ENCODE data around the gene RTBDN.
A peak's percentile ranks its signal among the peaks of the same experiment; 100 is the strongest.
"Not testable (repeated sequence)": the region's sequence is repeated elsewhere in the genome, so short reads cannot be mapped to it uniquely, and the experiment has no call there.

Gene RTBDN

GRCh38 chr19:12821761-12822160, 12.6 kb downstream of the RTBDN start:
- ATAC-seq (replicated peaks) (no peak), DNase-seq (no peak)
- peaks cover 5 to 11% of the 10 kb centered on the region in 2 donors for H3K36me3 Mint-ChIP-seq
- peaks cover 0 to 4% of the 10 kb centered on the region in 2 donors for H3K9me3 Mint-ChIP-seq
- H3K27ac Mint-ChIP-seq, result no peak overlapping the region
- H3K4me3 Mint-ChIP-seq, result no peak overlapping the region
- H3K4me1 Mint-ChIP-seq, result peaks cover 8 to 19% of the 10 kb centered on the region in 2 donors
- peaks cover 21 to 22% of the 10 kb centered on the region in 2 donors for H3K27me3 Mint-ChIP-seq

- ATAC-seq (replicated peaks); H3K9me3 Mint-ChIP-seq; DNase-seq; H3K27me3 Mint-ChIP-seq; H3K4me3 Mint-ChIP-seq; H3K4me1 Mint-ChIP-seq; H3K27ac Mint-ChIP-seq: not testable (repeated sequence)
- peaks cover 14 to 28% of the 10 kb centered on the region in 2 donors for H3K36me3 Mint-ChIP-seq
These were observed 16.6 kb downstream of the RTBDN start for GRCh38 chr19:12817810-12818209.

- H3K9me3 Mint-ChIP-seq; H3K4me1 Mint-ChIP-seq; H3K4me3 Mint-ChIP-seq; H3K27me3 Mint-ChIP-seq; ATAC-seq (replicated peaks); DNase-seq; H3K27ac Mint-ChIP-seq: not testable (repeated sequence)
- peaks cover 18 to 32% of the 10 kb centered on the region in 2 donors for H3K36me3 Mint-ChIP-seq
These were observed 17.2 kb downstream of the RTBDN start for GRCh38 chr19:12817188-12817587.

- no peak overlapping the region for H3K4me3 Mint-ChIP-seq
- H3K27ac Mint-ChIP-seq, result no peak overlapping the region
- H3K4me1 Mint-ChIP-seq, result peaks cover 0 to 5% of the 10 kb centered on the region in 2 donors
- no peak for DNase-seq
- no peak for ATAC-seq (replicated peaks)
- H3K36me3 Mint-ChIP-seq, result peaks cover 16 to 28% of the 10 kb centered on the region in 2 donors
- H3K9me3 Mint-ChIP-seq, result no peaks in the 10 kb centered on the region
- no peaks in the 10 kb centered on the region for H3K27me3 Mint-ChIP-seq
These were observed 19.3 kb downstream of the RTBDN start for GRCh38 chr19:12815088-12815487.

GRCh38 chr19:12806242-12807081, 27.9 kb downstream of the RTBDN start, which contains the start of gene RNASEH2A:
RNASEH2A (plus strand) TSS chr19:12806584; CDS start chr19:12806674, 90 bp downstream.
- DNase-seq (peak; percentile 92), ATAC-seq (replicated peaks) (peak; percentile 92)
- Mint-ChIP-seq H3K9me3 (no peaks in the 10 kb centered on the region), H3K4me1 (peaks cover 24 to 26% of the 10 kb centered on the region in 2 donors), H3K4me3 (peak within 1 kb of the TSS; percentile 93 to 97), H3K36me3 (peaks cover 13 to 22% of the 10 kb centered on the region in 2 donors), H3K27ac (peak within 1 kb of the TSS; percentile 96), H3K27me3 (peaks cover 0 to 7% of the 10 kb centered on the region in 2 donors)

- peaks cover 33 to 34% of the 10 kb centered on the region in 2 donors for H3K4me1 Mint-ChIP-seq
- ATAC-seq (replicated peaks) (no peak), DNase-seq (no peak)
- no peaks in the 10 kb centered on the region for H3K9me3 Mint-ChIP-seq
- H3K4me3 Mint-ChIP-seq, result peak overlapping the region in 1 of 2 donors; percentile 22
- peaks cover 0 to 7% of the 10 kb centered on the region in 2 donors for H3K27me3 Mint-ChIP-seq
- H3K36me3 Mint-ChIP-seq, result peaks cover 6 to 14% of the 10 kb centered on the region in 2 donors
- peak overlapping the region; percentile 62 for H3K27ac Mint-ChIP-seq
These were observed 30.3 kb downstream of the RTBDN start for GRCh38 chr19:12804051-12804450.

GRCh38 chr19:12802267-12803106, 31.9 kb downstream of the RTBDN start:
- Mint-ChIP-seq H3K4me3 (peak overlapping the region; percentile 86 to 90), H3K36me3 (peaks cover 0 to 7% of the 10 kb centered on the region in 2 donors), H3K9me3 (no peaks in the 10 kb centered on the region), H3K4me1 (peaks cover 28 to 33% of the 10 kb centered on the region in 2 donors), H3K27ac (peak overlapping the region; percentile 43), H3K27me3 (peaks cover 0 to 7% of the 10 kb centered on the region in 2 donors)
- no peak for ATAC-seq (replicated peaks)
- DNase-seq, result no peak

- DNase-seq, result peak; percentile 60
- peaks cover 0 to 7% of the 10 kb centered on the region in 2 donors for H3K27me3 Mint-ChIP-seq
These were observed 32.7 kb downstream of the RTBDN start, which contains the start of the genes PRDX2 and THSD8 for GRCh38 chr19:12801466-12802266. PRDX2 (minus strand) TSS chr19:12801800; CDS start chr19:12801261, 539 bp downstream. THSD8 (plus strand) TSS chr19:12802069; CDS start chr19:12802072, 3 bp downstream.

GRCh38 chr19:12800923-12801465, 33.4 kb downstream of the RTBDN start:
- peaks cover 23 to 28% of the 10 kb centered on the region in 2 donors for H3K4me1 Mint-ChIP-seq
- H3K27me3 Mint-ChIP-seq, result peaks cover 0 to 7% of the 10 kb centered on the region in 2 donors
- H3K4me3 Mint-ChIP-seq, result peak overlapping the region; percentile 86 to 90
- ATAC-seq (replicated peaks) (peak; percentile 6 to 26), DNase-seq (no peak)
- H3K9me3 Mint-ChIP-seq, result no peaks in the 10 kb centered on the region
- no peaks in the 10 kb centered on the region for H3K36me3 Mint-ChIP-seq
- H3K27ac Mint-ChIP-seq, result peak overlapping the region; percentile 71

More at GRCh38 chr19:12801466-12802266, 32.7 kb downstream of the RTBDN start, which contains the start of the genes PRDX2 and THSD8:
- Mint-ChIP-seq H3K27ac (peak within 1 kb of the TSS; percentile 71), H3K4me3 (peak within 1 kb of the TSS; percentile 86 to 90), H3K9me3 (no peaks in the 10 kb centered on the region), H3K36me3 (peaks cover 0 to 4% of the 10 kb centered on the region in 2 donors), H3K4me1 (peaks cover 23 to 29% of the 10 kb centered on the region in 2 donors)
- ATAC-seq (replicated peaks), result peak; percentile 62 to 73

- Mint-ChIP-seq H3K4me3 (peak overlapping the region in 1 of 2 donors; percentile 90), H3K9me3 (no peaks in the 10 kb centered on the region), H3K27me3 (peaks cover 0 to 7% of the 10 kb centered on the region in 2 donors), H3K27ac (no peak overlapping the region), H3K36me3 (no peaks in the 10 kb centered on the region), H3K4me1 (peaks cover 25 to 31% of the 10 kb centered on the region in 2 donors)
- ATAC-seq (replicated peaks), result no peak
- DNase-seq, result no peak
These were observed 34.0 kb downstream of the RTBDN start for GRCh38 chr19:12800466-12800770.

- DNase-seq, result no peak
- H3K36me3 Mint-ChIP-seq, result no peaks in the 10 kb centered on the region
- no peak overlapping the region for H3K4me3 Mint-ChIP-seq
- H3K27ac Mint-ChIP-seq, result no peak overlapping the region
- H3K4me1 Mint-ChIP-seq, result peaks cover 26 to 32% of the 10 kb centered on the region in 2 donors
- H3K9me3 Mint-ChIP-seq, result no peaks in the 10 kb centered on the region
- peaks cover 0 to 7% of the 10 kb centered on the region in 2 donors for H3K27me3 Mint-ChIP-seq
- ATAC-seq (replicated peaks), result no peak
These were observed 34.5 kb downstream of the RTBDN start for GRCh38 chr19:12799742-12800465.

GRCh38 chr19:12797607-12798006, 36.8 kb downstream of the RTBDN start:
- H3K4me1 Mint-ChIP-seq, result peaks cover 33 to 45% of the 10 kb centered on the region in 2 donors
- not testable (repeated sequence) for H3K27me3 Mint-ChIP-seq; H3K9me3 Mint-ChIP-seq; DNase-seq; H3K27ac Mint-ChIP-seq; ATAC-seq (replicated peaks); H3K36me3 Mint-ChIP-seq
- peak overlapping the region in 1 of 2 donors; percentile 14 for H3K4me3 Mint-ChIP-seq
